ENCODE data around the gene PSMB3. TPM values are rescaled to one million over a fixed set of nuclear protein-coding genes. Genes with fewer than 3 reads are reported as not detected.

The PSMB3 gene
- polyA plus RNA-seq, 1 donor (not counting 4 experiments of a cell fraction or from before 2014, with no cell fraction given) = 294 TPM

DNA sequence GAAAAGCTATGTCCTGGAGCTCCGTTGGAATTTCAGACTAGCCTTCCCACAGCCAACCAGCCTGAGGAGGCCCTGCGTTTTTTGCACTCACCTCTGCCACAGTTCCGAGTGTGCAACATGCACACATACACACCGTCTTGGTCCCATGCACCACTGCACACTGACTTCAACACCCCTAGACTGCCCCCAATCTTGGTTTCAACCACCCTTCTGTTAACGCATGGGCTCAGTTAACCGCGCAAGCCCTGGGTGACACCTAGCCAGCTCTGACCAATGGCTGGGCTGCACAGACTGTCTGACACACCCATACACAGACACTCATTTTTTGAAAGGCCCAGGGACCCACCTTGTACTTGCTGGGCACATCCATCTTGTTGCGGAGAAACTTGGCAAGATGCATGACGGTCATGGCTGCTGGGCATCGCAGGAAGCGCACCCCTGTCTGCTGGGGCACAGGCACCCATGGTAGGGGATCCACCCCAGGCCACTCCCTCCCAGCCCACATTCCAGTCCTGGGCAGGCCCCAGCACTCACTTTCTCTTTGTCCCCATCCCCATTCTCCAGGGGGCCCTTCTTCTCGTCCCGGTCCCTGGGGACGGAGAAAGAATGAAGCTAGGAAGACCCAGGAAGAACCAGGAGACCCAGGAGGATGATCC is 14.4 kb upstream of the PSMB3 start:
- Histone ChIP-seq H3K79me2 (ENCODE audit: control insufficient read depth, insufficient read depth, low read length) (peaks cover 22% of the 10 kb centered on the region), H3K9me3 (ENCODE audit: control insufficient read depth, low read depth, low read length) (no peaks in the 10 kb centered on the region), H3K27ac (ENCODE audit: control insufficient read depth, insufficient read depth, low read length) (no peak overlapping the region), H3K4me1 (ENCODE audit: control insufficient read depth, extremely low read depth, insufficient read depth, low read length) (peaks cover 10% of the 10 kb centered on the region), H3K9me1 (ENCODE audit: control insufficient read depth, extremely low read depth, insufficient read depth, low read length) (no peaks in the 10 kb centered on the region), H3K9ac (ENCODE audit: control insufficient read depth, extremely low read depth, insufficient read depth, low read length) (no peak overlapping the region), H3K4me2 (ENCODE audit: control insufficient read depth, extremely low read depth, insufficient read depth, low read depth, low read length) (no peak overlapping the region), H2AFZ (ENCODE audit: control insufficient read depth, low read length) (no peak overlapping the region), H3K27me3 (ENCODE audit: control insufficient read depth, extremely low read depth, insufficient read depth, low read length) (no peaks in the 10 kb centered on the region), H3K4me3 (ENCODE audit: control insufficient read depth in 2 of 3, extremely low read depth in 1 of 3, insufficient read depth in 2 of 3, low read depth in 1 of 3, low read length in 3 of 3) (no peak overlapping the region), H3K36me3 (ENCODE audit: control insufficient read depth in 2 of 2, extremely low read depth in 1 of 2, insufficient read depth in 2 of 2, low read length in 2 of 2) (peaks cover 17 to 29% of the 10 kb centered on the region in 2 experiments), H4K20me1 (ENCODE audit: control insufficient read depth, extremely low read depth, insufficient read depth, low read length) (peaks cover 4% of the 10 kb centered on the region)
- DNase-seq (ENCODE audit: low read depth, low spot score) = no peak
- TF ChIP-seq EZH2 (IDR thresholded peaks at IDR 0.05; ENCODE audit: low read length) = no peak
- TF ChIP-seq, protein P1, sequence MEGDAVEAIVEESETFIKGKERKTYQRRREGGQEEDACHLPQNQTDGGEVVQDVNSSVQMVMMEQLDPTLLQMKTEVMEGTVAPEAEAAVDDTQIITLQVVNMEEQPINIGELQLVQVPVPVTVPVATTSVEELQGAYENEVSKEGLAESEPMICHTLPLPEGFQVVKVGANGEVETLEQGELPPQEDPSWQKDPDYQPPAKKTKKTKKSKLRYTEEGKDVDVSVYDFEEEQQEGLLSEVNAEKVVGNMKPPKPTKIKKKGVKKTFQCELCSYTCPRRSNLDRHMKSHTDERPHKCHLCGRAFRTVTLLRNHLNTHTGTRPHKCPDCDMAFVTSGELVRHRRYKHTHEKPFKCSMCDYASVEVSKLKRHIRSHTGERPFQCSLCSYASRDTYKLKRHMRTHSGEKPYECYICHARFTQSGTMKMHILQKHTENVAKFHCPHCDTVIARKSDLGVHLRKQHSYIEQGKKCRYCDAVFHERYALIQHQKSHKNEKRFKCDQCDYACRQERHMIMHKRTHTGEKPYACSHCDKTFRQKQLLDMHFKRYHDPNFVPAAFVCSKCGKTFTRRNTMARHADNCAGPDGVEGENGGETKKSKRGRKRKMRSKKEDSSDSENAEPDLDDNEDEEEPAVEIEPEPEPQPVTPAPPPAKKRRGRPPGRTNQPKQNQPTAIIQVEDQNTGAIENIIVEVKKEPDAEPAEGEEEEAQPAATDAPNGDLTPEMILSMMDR (optimal IDR thresholded peaks at IDR 0.05 in 1 of 3, IDR thresholded peaks at IDR 0.05 in 1 of 3, conservative IDR thresholded peaks at IDR 0.05 in 1 of 3; ENCODE audit: extremely low read depth in 1 of 3, insufficient read depth in 2 of 3, low read length in 3 of 3) = no peak
- dilution Hi-C loops (cut with MboI; ENCODE audit: extremely low pct_ligation_motif_present, low sequenced_read_pairs) = no loop called here
- FAIRE-seq = no peak

DNA sequence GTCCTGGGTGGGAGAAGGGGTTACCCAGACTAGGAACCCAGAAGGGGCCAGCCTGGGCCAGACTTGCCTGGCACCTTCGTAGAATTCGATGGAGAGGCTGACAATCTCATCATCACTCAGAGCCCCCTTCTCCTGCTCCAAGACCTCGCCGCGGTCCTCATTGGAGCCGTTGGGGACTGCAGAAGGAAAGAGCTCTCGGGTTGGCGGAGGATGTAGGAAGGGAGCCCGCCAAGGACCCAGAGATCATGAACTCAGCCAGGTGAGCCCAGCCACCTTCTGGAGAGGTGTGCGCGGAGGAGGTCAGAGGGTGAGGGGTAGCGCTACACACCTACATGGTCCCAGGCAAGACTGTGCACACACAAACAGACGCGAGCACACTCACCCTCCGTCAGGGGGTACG is 13.9 kb upstream of the PSMB3 start:
- Histone ChIP-seq H4K20me1 (ENCODE audit: control insufficient read depth, extremely low read depth, insufficient read depth, low read length) (peaks cover 4% of the 10 kb centered on the region), H3K9me1 (ENCODE audit: control insufficient read depth, extremely low read depth, insufficient read depth, low read length) (no peaks in the 10 kb centered on the region), H3K4me1 (ENCODE audit: control insufficient read depth, extremely low read depth, insufficient read depth, low read length) (peaks cover 13% of the 10 kb centered on the region), H3K27ac (ENCODE audit: control insufficient read depth, insufficient read depth, low read length) (no peak overlapping the region), H3K27me3 (ENCODE audit: control insufficient read depth, extremely low read depth, insufficient read depth, low read length) (no peaks in the 10 kb centered on the region), H3K4me3 (ENCODE audit: control insufficient read depth in 2 of 3, extremely low read depth in 1 of 3, insufficient read depth in 2 of 3, low read depth in 1 of 3, low read length in 3 of 3) (no peak overlapping the region), H2AFZ (ENCODE audit: control insufficient read depth, low read length) (no peak overlapping the region), H3K4me2 (ENCODE audit: control insufficient read depth, extremely low read depth, insufficient read depth, low read depth, low read length) (no peak overlapping the region), H3K9ac (ENCODE audit: control insufficient read depth, extremely low read depth, insufficient read depth, low read length) (no peak overlapping the region), H3K9me3 (ENCODE audit: control insufficient read depth, low read depth, low read length) (no peaks in the 10 kb centered on the region), H3K36me3 (ENCODE audit: control insufficient read depth in 2 of 2, extremely low read depth in 1 of 2, insufficient read depth in 2 of 2, low read length in 2 of 2) (peaks cover 12 to 24% of the 10 kb centered on the region in 2 experiments), H3K79me2 (ENCODE audit: control insufficient read depth, insufficient read depth, low read length) (peaks cover 28% of the 10 kb centered on the region)
- FAIRE-seq = no peak
- dilution Hi-C loops (cut with MboI; ENCODE audit: extremely low pct_ligation_motif_present, low sequenced_read_pairs) = no loop called here
- TF ChIP-seq, protein P1 (optimal IDR thresholded peaks at IDR 0.05 in 1 of 3, IDR thresholded peaks at IDR 0.05 in 1 of 3, conservative IDR thresholded peaks at IDR 0.05 in 1 of 3; ENCODE audit: extremely low read depth in 1 of 3, insufficient read depth in 2 of 3, low read length in 3 of 3) = no peak
- no peak for TF ChIP-seq EZH2 (IDR thresholded peaks at IDR 0.05; ENCODE audit: low read length)
- DNase-seq (ENCODE audit: low read depth, low spot score) = no peak

Measured in keratinocyte (primary cell).